ENCODE measurements around the gene ZNF888. TPM values are rescaled to one million over a fixed set of nuclear protein-coding genes. Genes with fewer than 3 reads are reported as not detected.

ZNF888 gene
- total RNA-seq, 6 donors from 2014 or later, result 3.2 to 13.6 (median 6.9) TPM

DNA sequence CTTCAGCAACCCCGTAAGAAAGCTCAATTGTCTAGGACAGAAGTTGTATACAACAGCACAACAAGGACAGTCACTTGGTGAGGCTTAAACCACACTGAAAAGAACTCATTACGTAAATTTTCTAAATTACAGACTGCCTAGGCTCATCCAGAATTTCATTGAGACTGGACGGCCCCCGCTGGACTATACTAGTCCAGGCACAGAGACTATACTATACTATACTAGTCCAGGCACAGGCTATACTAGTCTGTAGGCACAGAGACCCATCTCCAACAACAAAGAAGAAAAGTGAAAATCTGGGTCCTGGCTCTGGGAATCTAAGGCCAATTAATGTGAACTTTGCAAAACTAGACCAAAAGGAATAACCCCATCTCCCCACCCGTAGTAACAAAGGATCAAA lies 38.8 kb upstream of the ZNF888 start:
- Histone ChIP-seq H3K27me3 (no peaks in the 10 kb centered on the region), H3K4me3 (peak overlapping the region; percentile 63 to 72 (median 66)), H3K9me3 (peaks cover 0 to 41% (median 32%) of the 10 kb centered on the region in 4 donors), H3K36me3 (peaks cover 0 to 9% (median 7%) of the 10 kb centered on the region in 4 donors), H3K4me1 (peaks cover 14 to 19% (median 17%) of the 10 kb centered on the region in 4 donors), H3K27ac (peak overlapping the region; percentile 76 to 84 (median 80))
- 30 to 35% methylated on average over 5 of the region's 5 CpGs for WGBS, 2 donors
- TF ChIP-seq POLR2A (IDR thresholded peaks at IDR 0.05) (no peak), EP300 (IDR thresholded peaks at IDR 0.05) (no peak), POLR2AphosphoS5 (IDR thresholded peaks at IDR 0.05) (no peak)
- TF ChIP-seq, protein P1, sequence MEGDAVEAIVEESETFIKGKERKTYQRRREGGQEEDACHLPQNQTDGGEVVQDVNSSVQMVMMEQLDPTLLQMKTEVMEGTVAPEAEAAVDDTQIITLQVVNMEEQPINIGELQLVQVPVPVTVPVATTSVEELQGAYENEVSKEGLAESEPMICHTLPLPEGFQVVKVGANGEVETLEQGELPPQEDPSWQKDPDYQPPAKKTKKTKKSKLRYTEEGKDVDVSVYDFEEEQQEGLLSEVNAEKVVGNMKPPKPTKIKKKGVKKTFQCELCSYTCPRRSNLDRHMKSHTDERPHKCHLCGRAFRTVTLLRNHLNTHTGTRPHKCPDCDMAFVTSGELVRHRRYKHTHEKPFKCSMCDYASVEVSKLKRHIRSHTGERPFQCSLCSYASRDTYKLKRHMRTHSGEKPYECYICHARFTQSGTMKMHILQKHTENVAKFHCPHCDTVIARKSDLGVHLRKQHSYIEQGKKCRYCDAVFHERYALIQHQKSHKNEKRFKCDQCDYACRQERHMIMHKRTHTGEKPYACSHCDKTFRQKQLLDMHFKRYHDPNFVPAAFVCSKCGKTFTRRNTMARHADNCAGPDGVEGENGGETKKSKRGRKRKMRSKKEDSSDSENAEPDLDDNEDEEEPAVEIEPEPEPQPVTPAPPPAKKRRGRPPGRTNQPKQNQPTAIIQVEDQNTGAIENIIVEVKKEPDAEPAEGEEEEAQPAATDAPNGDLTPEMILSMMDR (IDR thresholded peaks at IDR 0.05), result no peak
- ATAC-seq (ENCODE audit: low FRiP score in 2 of 2) (peak in 1 of 2 donors; percentile 3), DNase-seq (no peak)

DNA sequence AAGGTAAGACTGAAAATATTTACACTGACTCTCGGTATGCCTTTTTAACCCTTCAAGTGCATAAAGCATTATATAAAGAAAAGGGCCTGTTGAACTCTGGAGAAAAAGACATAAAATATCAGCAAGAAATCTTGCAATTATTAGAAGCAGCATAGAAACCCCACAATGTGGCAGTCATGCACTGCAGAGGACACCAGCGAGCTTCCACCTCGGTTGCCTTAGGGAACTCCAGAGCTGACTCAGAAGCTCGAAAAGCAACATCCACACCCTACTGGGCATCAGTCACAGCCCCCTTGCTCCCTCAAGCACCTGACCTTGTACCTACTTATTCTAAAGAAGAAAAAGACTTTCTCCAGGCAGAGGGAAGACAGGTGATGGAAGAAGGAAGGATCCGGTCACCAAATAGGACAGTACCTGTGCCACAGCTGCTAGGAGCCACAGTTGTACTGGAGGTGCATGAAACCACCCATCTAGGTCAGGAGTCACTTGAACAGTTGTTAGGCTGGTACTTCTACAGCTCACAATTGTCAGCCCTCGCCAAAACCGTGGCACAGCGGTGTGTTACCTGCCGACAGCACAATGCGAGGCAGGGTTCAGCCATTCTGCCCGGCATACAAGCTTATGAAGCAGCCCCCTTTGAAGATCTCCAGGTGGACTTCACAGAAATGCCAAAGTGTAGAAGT lies 36.5 kb upstream of the ZNF888 start:
- 90 to 96% methylated on average over 11 of the region's 11 CpGs for WGBS, 2 donors
- peaks cover 0 to 58% (median 53%) of the 10 kb centered on the region in 4 donors for H3K9me3 ChIP-seq
- TF ChIP-seq POLR2A (IDR thresholded peaks at IDR 0.05) (no peak), POLR2AphosphoS5 (IDR thresholded peaks at IDR 0.05) (no peak), EP300 (IDR thresholded peaks at IDR 0.05) (no peak)
- TF ChIP-seq, protein P1 (IDR thresholded peaks at IDR 0.05), result no peak
- no peak overlapping the region for H3K4me3 ChIP-seq
- ATAC-seq (ENCODE audit: low FRiP score in 2 of 2), result no peak
- H3K27me3 ChIP-seq, result no peaks in the 10 kb centered on the region
- peaks cover 7 to 31% (median 27%) of the 10 kb centered on the region in 4 donors for H3K36me3 ChIP-seq
- peaks cover 14 to 19% (median 17%) of the 10 kb centered on the region in 4 donors for H3K4me1 ChIP-seq
- no peak overlapping the region for H3K27ac ChIP-seq
- DNase-seq, result no peak

DNA sequence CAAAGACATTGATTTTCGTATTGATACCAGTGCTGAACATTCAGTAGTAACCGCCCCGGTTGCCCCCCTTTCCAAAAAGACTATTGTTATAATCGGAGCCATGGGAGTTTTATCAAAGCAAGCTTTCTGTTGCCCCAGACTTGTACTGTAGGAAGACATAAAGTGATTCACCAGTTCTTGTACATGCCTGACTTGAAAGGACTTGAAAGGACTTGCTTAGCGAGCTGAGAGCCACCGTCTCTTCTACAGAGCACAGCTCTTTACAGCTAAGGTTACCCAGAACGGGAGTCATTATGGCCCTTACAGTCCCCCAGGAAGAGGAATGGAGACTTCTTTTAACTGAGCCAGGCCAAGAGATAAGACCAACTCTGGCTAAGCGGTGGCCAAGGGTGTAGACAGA lies 34.4 kb upstream of the ZNF888 start:
- no peak for TF ChIP-seq EP300 (IDR thresholded peaks at IDR 0.05)
- no peak for TF ChIP-seq POLR2A (IDR thresholded peaks at IDR 0.05)
- TF ChIP-seq, protein P1 (IDR thresholded peaks at IDR 0.05), result no peak
- no peak for TF ChIP-seq POLR2AphosphoS5 (IDR thresholded peaks at IDR 0.05)
- H3K36me3 ChIP-seq, result peaks cover 13 to 49% (median 44%) of the 10 kb centered on the region in 4 donors
- DNase-seq, result no peak
- no peak overlapping the region for H3K27ac ChIP-seq
- 93 to 96% methylated on average over 8 of the region's 8 CpGs for whole genome bisulfite sequencing, 2 donors
- peaks cover 10 to 14% (median 12%) of the 10 kb centered on the region in 4 donors for H3K4me1 ChIP-seq
- H3K9me3 ChIP-seq, result peaks cover 5 to 76% (median 69%) of the 10 kb centered on the region in 4 donors
- no peaks in the 10 kb centered on the region for H3K27me3 ChIP-seq
- ATAC-seq (ENCODE audit: low FRiP score in 2 of 2), result no peak
- H3K4me3 ChIP-seq, result no peak overlapping the region

DNA sequence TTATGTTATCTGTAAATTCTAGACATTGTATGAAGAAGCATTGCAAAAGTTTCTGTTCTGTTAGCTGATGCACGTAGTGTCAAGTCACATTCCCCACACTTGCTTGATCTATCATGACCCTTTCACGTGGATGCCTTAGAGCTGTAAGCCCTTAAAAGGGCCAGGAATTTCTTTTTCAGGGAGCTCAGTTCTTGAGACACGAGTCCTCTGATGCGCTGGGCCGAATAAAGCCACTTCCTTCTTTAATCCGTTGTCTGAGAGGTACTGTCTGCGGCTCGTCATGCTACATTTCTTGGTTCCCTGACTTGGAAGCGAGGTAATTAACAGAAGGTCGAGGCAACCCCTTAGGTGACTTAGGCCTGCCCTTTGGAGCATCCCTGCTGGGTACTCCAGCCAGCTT lies 33.7 kb upstream of the ZNF888 start:
- H3K27me3 ChIP-seq, result no peaks in the 10 kb centered on the region
- DNase-seq, result no peak
- H3K36me3 ChIP-seq, result peaks cover 20 to 56% (median 50%) of the 10 kb centered on the region in 4 donors
- ATAC-seq (ENCODE audit: low FRiP score in 2 of 2), result no peak
- no peak overlapping the region for H3K4me3 ChIP-seq
- H3K4me1 ChIP-seq, result peaks cover 7 to 11% (median 9%) of the 10 kb centered on the region in 4 donors
- H3K9me3 ChIP-seq, result peaks cover 9 to 82% (median 76%) of the 10 kb centered on the region in 4 donors
- WGBS, 2 donors, result 96 to 98% methylated on average over 10 of the region's 10 CpGs
- TF ChIP-seq POLR2AphosphoS5 (IDR thresholded peaks at IDR 0.05) (no peak), POLR2A (IDR thresholded peaks at IDR 0.05) (no peak), EP300 (IDR thresholded peaks at IDR 0.05) (no peak)
- TF ChIP-seq, protein P1 (IDR thresholded peaks at IDR 0.05), result no peak
- H3K27ac ChIP-seq, result no peak overlapping the region
